ENCODE measurements around the gene USP21. TPM values are rescaled to one million over a fixed set of nuclear protein-coding genes. Genes with fewer than 3 reads are reported as not detected.

The USP21 gene
- total RNA-seq, 1 donor from 2014 or later: 38.1 TPM

DNA sequence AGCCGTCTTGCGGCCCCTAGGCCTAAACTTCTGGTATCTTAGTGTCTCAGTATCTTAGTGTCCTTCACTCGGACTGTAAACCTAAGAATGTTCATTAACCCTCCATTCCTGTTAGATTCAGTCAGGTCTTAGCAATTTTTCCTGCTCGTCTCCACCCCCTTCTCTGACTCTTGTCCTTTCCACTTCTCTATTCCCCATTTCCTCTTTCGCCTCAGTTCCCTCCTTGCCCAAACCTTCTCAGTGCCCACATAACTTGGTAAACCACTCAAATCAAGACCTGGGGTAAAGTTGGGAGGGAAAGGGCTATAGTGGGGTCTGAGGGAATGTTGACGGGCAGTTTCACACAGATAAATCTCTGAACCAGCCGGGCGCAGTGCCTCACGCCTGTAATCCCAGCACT is 55.1 kb downstream of the USP21 start:
- TF ChIP-seq, protein P1, sequence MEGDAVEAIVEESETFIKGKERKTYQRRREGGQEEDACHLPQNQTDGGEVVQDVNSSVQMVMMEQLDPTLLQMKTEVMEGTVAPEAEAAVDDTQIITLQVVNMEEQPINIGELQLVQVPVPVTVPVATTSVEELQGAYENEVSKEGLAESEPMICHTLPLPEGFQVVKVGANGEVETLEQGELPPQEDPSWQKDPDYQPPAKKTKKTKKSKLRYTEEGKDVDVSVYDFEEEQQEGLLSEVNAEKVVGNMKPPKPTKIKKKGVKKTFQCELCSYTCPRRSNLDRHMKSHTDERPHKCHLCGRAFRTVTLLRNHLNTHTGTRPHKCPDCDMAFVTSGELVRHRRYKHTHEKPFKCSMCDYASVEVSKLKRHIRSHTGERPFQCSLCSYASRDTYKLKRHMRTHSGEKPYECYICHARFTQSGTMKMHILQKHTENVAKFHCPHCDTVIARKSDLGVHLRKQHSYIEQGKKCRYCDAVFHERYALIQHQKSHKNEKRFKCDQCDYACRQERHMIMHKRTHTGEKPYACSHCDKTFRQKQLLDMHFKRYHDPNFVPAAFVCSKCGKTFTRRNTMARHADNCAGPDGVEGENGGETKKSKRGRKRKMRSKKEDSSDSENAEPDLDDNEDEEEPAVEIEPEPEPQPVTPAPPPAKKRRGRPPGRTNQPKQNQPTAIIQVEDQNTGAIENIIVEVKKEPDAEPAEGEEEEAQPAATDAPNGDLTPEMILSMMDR (IDR thresholded peaks at IDR 0.05): no peak
- Mint-ChIP-seq H3K4me1 (peaks cover 25% of the 10 kb centered on the region), H3K27ac (no peak overlapping the region), H3K36me3 (ENCODE audit: low read depth) (peaks cover 57% of the 10 kb centered on the region), H3K27me3 (peaks cover 2% of the 10 kb centered on the region), H3K9me3 (no peaks in the 10 kb centered on the region), H3K4me3 (no peak overlapping the region)
- POLR2A ChIA-PET: no interaction called here
- no peak for ATAC-seq (ENCODE audit: low read depth)
- DNase-seq: no peak
- intact Hi-C loops (cut with micrococcal nuclease): no loop called here
- CTCF ChIA-PET: no interaction called here

DNA sequence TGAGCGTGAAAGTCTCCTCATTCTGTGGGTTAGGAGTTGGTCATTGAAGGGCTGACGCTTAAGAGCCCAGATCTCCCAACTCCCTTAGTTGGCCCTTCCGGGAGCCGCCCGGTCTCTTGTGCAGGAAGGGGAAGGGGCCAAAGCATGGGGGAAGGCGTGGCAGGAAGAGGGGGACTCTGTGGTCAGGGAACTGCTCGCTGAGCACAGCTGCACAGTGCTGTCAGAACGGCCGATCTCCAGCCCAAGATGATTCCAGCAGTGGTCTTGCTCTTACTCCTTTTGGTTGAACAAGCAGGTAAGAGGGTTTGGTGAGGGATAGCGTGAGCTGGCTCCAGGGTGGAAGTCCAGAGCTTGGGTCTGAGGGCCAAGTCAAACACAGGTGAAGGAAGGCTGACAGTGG is 55.8 kb downstream of the USP21 start, which contains the start of gene FCER1G:
FCER1G (plus strand) TSS at position 220 of the 400 bp plus-strand sequence; CDS start at position 247, 27 bp downstream.
- H3K9me3 Mint-ChIP-seq: no peaks in the 10 kb centered on the region
- no peak for DNase-seq
- peaks cover 23% of the 10 kb centered on the region for H3K4me1 Mint-ChIP-seq
- peaks cover 50% of the 10 kb centered on the region for H3K36me3 Mint-ChIP-seq (ENCODE audit: low read depth)
- intact Hi-C loops (cut with micrococcal nuclease): no loop called here
- TF ChIP-seq, protein P1 (IDR thresholded peaks at IDR 0.05): no peak
- no peak for ATAC-seq (ENCODE audit: low read depth)
- H3K27ac Mint-ChIP-seq: no peak within 1 kb of the TSS
- CTCF ChIA-PET: interaction anchor here (0.9 to 1.0 kb wide), 2 partner anchors 11 to 23 kb away, joined by 3 read pairs; partner anchors contain the start of gene TOMM40L
- H3K27me3 Mint-ChIP-seq: peaks cover 8% of the 10 kb centered on the region
- no peak within 1 kb of the TSS for H3K4me3 Mint-ChIP-seq
- POLR2A ChIA-PET: no interaction called here

Other genes starting within 250 kb of the USP21 start
- gene ITLN2, start 204.7 kb upstream of the USP21 start, total RNA-seq: not detected in 2 replicates
- gene F11R, start 138.3 kb upstream of the USP21 start, total RNA-seq: 11.1 and 11.6 TPM in 2 replicates
- gene TSTD1, start 120.5 kb upstream of the USP21 start, total RNA-seq: 69.8 and 70.2 TPM in 2 replicates
- gene USF1, start 113.5 kb upstream of the USP21 start, total RNA-seq: 134 and 143 TPM in 2 replicates
- gene ARHGAP30, start 89.6 kb upstream of the USP21 start, total RNA-seq: 154 and 158 TPM in 2 replicates
- not detected in 2 replicates for gene NECTIN4, start 69.9 kb upstream of the USP21 start, total RNA-seq
- gene KLHDC9, start 61.1 kb upstream of the USP21 start, total RNA-seq: 2.9 and 3.6 TPM in 2 replicates
- 43.8 and 67.9 TPM in 2 replicates for gene PFDN2, start 41.5 kb upstream of the USP21 start, total RNA-seq
- gene NIT1, start 41.4 kb upstream of the USP21 start, total RNA-seq: 40.5 and 43.9 TPM in 2 replicates
- 39.5 and 40.5 TPM in 2 replicates for gene DEDD, start 26.8 kb upstream of the USP21 start, total RNA-seq
- 107 and 127 TPM in 2 replicates for gene UFC1, start 5.5 kb upstream of the USP21 start, total RNA-seq
- gene PPOX, start 6.9 kb downstream of the USP21 start, total RNA-seq: 31.5 and 40.7 TPM in 2 replicates
- gene B4GALT3, start 18.0 kb downstream of the USP21 start, total RNA-seq: 40.7 and 41.7 TPM in 2 replicates
- gene ADAMTS4, start 39.6 kb downstream of the USP21 start, total RNA-seq: not detected in 2 replicates
- 69.1 and 73.9 TPM in 2 replicates for gene NDUFS2, start 42.9 kb downstream of the USP21 start, total RNA-seq
- 0.60 and 0.69 TPM in 2 replicates for gene FCER1G, start 55.8 kb downstream of the USP21 start, total RNA-seq
- gene APOA2, start 64.1 kb downstream of the USP21 start, total RNA-seq: not detected in 2 replicates
- gene TOMM40L, start 66.6 kb downstream of the USP21 start, total RNA-seq: 11.7 and 12.4 TPM in 2 replicates
- 0.15 TPM in 1 of 2 replicates, not detected in the other for gene NR1I3, start 78.7 kb downstream of the USP21 start, total RNA-seq
- gene PCP4L1, start 99.2 kb downstream of the USP21 start, total RNA-seq: not detected in 2 replicates
- gene MPZ, start 150.5 kb downstream of the USP21 start, total RNA-seq: 5.8 and 6.6 TPM in 2 replicates
- gene SDHC, start 154.9 kb downstream of the USP21 start, total RNA-seq: 160 and 179 TPM in 2 replicates
- gene CFAP126, start 208.4 kb downstream of the USP21 start, total RNA-seq: not detected in 2 replicates

Data from activated B cell treated with CpG ODN at 0.5 μM for 24 hours (primary cell).